HG02973 (cell line): ENCODE measurements around the gene MEGF11.
"Not testable (repeated sequence)": the region's sequence is repeated elsewhere in the genome, so short reads cannot be mapped to it uniquely, and the experiment has no call there.

Experiments
- ATAC-seq: cut with Tn5 transposase; IDR thresholded peaks from one replicate; pipeline ENCODE4 v1.9.1; 2021; ENCODE audit warnings: moderate library complexity; ENCODE audit not compliant: unreplicated experiment

The MEGF11 gene

DNA sequence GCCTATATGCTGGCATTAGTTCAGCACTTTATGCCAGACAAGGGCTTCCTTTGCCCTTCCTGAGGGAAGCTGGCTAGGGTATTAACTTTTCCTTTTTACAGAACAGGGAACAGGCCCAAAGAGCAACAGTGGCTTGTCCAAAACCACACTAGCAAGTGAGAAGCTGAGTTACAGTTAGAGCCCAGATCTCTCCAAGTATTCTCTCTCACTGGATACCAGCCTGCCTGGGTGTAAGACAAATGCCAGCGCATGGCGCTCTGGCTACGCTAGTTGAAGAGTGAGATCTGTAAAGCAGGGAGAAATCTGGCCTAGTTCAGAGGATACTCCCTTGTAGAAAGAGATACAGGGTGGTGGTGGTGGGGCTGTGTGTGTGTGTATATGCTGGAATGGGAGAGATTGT lies 345.9 kb downstream of the MEGF11 start:
- ATAC-seq, result no peak

DNA sequence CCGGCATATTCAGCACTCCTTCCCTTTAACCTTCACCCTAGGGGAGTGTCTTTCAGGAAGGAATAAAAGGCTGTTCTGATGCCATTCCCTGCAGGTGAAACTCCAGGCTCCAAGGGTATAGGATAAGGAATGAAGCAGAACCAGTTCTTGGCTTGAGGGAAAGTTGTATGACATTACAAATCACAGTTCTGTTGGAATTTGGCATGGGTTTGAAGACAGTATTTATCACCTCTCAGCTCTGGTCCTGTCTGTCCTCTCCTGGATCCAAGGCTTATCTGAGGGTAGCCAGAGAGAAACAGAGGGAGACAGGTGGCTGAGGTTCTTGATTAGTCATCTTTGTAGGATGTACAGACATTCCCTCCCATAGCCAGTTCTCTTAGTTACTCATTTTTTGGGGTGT lies 347.2 kb downstream of the MEGF11 start:
- no peak for ATAC-seq

DNA sequence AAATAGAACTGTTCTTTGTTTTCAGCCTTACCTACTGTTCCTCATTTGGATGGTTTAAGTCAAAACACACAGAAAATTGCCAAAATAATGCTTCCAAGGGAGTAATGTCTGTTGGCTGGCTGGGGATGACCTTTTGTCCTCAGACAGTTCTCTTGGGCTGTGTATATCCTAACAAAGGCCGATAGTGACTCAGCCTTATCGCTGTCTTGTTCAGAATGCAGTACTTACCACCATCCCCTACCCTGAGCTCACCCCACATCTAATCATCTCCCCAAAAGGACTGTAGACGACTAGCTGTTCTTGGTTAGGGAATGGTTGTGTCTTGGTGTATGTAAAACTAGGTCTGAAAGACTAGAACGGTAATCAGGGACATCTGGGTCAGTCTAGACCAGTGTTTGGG lies 349.2 kb downstream of the MEGF11 start:
- ATAC-seq, result no peak

DNA sequence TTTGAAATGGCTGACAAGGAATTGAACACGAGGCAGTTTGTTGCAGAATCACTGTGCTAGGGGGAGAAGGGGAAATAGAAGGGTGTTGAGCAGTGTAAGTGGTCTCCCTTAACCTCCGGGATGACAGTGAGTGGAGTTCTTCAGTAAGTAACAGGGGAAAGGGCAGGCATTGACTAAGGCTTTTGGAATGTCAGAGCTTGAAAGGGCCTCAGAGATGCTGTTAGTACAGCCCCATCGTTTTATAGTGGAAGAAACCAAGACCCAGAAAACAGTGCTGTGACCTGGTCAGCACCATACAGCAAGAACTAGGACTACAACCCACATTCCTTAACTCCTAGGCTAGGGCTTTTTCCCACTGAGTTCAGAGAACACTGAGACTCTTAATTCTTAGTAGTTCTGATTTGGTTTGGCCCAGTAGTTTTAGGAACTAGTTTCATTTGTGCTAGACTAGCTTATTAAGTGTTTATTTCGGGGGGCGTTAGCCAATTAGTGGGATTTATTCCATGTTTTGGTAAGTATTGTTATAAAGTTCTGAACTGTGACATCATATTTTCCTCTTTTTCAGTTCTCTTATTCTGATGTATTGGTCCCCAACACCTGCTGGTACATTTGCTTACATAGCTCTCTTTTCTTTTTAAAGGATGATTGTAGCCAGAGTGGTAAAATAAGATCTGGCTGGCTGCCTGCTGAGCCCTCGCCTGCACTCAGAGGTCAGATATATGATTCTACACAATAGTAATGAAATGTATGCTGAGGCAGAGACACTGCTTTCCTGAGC lies 350.1 kb downstream of the MEGF11 start:
- no peak for ATAC-seq

DNA sequence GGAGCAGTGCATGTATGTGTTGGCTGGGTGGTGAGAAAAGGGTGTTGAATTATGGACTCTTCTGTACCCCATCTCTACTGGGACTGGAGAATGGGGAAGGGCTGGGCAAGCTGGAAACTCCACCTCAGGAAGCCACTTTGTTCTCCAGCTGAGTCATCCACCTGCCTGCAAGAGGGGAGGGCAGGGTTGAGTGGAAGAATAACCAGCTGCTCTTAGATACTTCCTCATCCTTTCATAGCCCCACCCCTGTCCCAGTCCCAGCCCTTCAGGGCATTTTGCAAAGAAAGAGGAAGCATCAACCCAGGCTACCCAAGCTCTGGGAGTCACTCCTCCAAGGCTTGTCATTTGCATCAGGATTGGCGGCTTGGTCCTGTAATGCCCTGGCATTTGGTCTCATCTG lies 351.2 kb downstream of the MEGF11 start:
- ATAC-seq, result peak; percentile 72

DNA sequence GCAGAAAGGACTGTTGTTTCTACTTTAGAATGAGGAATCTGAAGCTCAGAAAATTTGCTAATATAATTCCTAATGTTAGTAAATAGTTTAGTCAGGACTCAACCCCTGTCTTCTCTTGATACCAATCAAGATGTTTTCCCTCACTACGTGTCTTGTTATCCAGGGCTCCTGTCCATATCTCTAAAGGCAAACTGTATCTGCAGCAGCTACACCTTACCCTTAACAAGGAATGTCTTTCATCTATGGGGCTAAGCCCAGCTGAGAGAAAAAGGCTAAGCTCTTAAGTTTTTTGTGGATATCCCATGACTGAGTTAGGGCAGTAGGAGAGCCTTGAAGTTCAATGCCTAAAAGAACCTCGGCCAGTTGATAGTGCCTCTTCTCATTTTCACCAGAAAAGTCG lies 351.7 kb downstream of the MEGF11 start:
- ATAC-seq, result no peak

DNA sequence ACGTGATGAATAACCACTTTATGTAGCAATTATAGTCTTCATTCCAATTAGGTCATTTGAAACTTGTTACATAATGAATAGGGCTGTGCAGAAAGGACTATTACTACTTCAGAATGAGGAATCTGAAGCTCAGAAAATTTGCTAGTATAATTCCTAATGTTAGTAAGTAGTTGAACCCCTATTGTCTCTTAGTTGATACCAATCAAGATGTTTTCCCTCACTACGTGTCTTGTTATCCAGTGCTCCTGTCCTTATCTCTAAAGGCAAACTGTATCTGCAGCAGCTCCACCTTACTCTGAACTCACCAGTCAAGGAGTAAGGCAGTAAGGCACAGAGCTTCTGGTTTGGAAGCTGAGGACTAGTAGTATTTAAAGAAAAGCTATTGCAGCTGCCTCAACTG lies 352.2 kb downstream of the MEGF11 start:
- no peak for ATAC-seq

DNA sequence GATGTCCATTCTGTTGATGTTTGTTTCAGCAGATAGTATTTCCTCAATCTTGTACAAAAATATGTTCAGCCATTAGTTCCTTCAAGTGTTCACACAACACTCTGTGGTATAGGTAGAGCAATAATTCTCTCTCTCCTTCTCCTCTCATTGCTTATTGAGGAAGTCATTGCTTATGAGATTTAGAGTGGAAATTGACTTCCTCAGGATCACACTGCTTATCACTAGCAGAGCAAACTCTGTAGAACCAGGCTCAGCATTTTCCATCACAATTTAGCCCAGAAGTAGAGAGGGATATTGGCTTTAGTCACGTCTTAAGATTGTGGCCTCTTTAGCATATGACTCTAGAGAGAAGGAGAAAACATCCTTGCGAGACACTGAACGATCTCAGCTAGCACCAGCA lies 353.1 kb downstream of the MEGF11 start:
- ATAC-seq, result no peak

DNA sequence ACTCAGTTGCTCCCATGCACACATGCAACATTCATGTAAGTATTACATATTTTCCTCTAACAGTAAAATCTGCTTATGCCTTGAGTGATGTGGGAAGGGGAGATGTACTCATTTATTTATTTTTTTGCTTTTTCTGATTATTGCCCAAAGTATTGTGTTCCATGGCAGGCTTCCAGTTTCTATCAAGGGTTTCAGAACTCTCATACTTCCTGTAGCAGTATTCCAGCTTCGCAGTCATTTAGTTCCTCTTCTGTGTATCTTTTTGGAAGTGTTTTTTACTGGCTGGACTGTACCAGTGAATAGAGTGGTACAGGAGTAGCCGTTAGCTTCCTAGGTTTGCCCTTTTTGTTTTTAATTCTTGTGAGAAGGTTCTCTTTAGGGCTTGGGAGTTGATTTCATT lies 357.3 kb downstream of the MEGF11 start:
- no peak for ATAC-seq

DNA sequence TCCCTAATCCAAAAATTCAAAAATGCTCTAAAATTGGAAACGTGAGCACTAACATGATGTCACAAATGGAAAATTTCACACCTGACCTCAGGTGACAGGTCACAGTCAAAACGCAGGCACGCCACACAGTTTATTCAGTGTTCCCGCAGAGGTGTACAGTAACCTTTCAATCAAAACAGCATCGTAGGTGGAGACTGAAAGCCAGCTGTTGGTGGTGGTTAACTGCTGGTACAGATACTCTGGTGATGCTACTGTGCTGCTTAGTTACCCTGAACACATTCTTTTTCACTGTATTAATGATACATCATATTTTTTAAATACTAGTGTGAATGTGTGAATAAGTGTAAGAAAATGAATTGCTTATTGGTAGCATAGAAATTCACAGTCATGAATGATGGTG lies 360.5 kb downstream of the MEGF11 start:
- no peak for ATAC-seq

DNA sequence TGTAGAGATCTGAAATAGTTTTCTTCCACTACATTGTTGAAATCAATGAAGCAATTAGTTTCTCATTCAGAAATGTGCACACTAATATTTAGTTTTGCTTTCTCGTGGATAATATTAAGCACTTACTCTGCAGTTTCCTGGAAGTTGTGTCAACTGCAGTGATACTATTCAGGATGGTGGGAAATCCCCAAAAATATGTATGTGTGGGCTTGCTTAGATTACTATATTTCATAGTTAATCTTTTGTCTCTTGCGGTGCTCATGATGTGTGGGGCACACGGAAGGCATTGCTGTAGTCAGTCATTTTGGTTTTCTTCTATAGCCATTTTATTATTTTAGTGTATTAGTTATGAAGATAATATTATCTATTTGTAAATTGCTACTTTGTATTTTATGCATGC lies 364.6 kb downstream of the MEGF11 start:
- ATAC-seq, result no peak

DNA sequence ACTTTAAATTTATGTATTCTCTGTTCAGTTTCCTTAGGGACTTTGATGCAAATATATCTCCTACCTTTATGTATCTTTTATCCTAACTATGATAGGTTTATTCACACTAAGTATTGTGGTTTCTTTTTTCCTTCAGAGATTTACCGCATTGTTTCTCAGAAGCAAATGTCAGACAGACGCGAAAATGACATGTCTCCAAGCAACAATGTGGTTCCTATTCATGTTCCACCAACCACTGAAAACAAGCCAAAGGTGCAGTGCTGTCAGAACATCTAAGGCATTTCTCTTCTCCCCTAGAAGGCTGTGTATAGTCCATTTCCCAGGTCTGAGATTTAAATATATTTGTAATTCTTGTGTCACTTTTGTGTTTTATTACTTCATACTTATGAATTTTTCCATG lies 366.0 kb downstream of the MEGF11 start:
- ATAC-seq, result no peak

DNA sequence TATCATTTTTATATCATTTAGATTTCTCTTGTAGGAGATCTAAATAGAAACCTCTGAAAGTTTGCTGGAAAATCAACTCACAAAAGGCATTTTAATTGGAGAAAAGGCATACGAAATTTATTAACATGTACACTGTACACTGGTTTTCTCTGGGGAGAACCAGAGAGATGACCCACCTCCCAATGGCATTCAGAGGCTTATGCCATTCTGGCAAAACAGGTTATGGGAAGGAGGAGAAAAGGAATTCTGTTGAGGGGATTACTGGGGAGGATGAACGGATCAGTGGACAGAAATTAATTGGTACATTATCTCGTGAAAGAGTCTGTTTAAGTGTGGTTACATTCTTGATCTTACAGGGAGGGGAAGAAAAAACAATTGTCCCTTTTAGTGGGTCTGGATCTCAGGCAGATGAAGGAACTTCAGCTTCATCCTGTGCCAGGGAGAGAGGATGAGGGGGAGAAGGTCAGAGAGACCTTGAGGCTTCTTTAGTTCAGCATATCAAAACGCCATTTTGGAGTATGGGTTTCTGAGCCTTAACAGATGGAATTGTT lies 367.8 kb downstream of the MEGF11 start:
- ATAC-seq, result no peak

DNA sequence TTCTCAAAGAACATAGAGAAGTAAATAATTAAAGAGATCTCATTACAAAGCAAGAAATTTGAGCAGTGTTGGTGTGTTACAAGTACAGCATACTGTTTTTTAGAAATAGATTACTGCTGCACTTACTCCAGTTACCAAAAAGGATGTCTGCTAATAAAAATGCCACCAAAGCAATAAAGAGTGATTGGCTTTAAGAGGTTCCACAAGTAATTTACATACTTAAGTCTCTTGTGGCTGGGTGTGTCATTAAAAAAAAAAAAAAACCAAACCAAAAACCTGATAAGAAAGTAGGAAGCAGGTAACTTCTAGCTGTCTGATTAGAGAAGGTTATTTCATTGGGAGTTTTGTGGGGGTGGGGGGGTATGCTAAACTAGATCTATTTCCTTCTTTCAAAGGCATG lies 369.0 kb downstream of the MEGF11 start:
- no peak for ATAC-seq

DNA sequence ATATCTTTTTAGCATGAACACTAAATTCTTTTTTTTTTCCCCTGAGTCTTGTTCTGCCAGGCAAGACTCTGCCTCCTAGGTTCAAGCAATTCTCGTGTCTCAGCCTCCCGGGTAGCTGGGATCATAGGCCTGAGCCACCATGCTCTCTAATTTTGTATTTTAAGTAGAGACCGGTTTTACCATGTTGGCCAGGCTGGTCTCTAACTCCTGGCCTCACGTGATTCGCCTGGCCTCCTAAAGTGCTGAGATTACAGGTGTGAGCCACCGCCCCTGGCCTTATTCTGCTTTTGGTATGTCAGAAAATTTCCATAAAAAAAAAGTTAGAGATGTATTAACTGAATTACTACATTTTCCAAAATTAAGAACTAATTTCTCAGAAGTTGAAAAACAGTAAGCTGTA lies 370.0 kb downstream of the MEGF11 start:
- ATAC-seq, result no peak

DNA sequence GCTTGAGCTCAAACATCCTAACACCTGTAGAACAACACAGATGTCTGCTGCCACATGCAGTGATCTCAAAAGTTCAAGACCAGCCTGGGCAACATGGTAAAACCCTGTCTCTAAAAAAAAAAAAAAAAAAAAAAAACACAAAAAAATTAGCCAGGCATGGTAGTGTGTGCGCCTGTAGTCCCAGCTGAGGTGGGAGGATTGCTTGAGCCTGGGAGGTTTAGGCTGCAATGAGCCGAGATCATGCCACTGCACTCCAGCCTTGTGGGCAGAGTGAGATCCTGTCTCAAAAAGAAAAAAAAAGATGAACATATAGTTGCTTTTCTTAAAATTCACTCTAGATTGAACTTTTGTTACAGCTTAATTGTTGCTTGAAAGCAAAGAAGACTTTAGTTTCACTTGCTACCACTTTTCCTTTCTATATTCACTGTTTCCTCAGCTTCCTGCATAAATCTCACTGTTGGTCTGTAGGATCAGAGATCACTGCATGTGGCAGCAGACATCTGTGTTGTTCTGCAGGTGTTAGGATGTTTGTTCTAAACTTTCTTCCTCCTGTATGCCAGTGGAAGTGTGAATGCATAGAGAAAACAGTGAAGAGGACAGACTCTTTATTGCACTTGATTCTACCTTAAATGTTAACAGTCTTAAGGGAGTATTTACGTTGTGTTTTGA lies 371.6 kb downstream of the MEGF11 start:
- ATAC-seq, result no peak

DNA sequence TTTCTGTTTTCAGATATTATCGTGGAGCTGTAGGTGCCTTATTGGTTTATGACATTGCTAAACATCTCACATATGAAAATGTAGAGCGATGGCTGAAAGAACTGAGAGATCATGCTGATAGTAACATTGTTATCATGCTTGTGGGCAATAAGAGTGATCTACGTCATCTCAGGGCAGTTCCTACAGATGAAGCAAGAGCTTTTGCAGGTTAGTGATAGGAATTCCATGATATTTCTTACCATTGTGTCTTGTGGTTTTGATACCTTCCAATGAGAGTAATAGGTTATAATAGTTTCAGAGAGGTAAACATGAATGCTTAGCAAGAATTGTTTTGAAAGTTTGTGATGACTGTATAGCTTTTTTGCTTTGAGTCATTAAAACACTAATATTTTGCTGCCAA lies 375.8 kb downstream of the MEGF11 start:
- ATAC-seq, result no peak

DNA sequence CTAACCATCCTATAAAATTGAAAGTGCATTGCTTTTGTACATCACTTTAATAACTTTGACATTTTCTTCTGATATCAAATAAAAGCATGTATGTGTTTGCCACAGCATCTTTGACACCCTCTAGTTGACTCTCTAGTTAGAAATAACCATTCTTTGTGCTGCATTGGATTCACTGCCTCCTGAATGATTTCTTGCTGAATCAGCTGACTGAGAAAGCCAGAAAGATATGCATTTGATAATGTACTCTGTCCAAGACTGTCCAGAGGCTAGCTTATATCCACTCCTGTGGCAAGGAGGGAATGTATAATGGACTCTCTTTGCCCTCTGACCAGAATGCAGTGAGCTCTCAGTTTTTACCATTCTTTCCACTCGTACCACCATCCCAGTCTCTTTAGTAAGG lies 378.1 kb downstream of the MEGF11 start:
- ATAC-seq, result no peak

DNA sequence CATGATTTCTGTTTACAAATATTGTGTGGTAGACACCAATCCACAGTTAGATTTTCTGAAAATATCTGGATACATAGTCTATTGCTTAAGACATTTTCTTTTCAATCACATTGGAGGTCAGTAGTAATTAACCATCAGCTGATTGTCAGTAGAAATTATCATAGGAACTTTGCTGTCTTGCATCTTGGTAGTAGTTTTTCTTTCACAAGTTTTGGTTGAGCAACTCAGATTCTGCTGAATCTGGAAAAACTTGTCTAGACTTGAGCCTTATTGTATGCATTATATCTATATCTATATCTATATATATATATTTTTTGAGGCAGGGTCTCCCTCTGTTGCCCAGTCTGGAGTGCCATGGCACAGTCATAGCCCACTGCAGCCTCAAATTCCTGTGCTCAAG lies 380.3 kb downstream of the MEGF11 start:
- no peak for ATAC-seq

DNA sequence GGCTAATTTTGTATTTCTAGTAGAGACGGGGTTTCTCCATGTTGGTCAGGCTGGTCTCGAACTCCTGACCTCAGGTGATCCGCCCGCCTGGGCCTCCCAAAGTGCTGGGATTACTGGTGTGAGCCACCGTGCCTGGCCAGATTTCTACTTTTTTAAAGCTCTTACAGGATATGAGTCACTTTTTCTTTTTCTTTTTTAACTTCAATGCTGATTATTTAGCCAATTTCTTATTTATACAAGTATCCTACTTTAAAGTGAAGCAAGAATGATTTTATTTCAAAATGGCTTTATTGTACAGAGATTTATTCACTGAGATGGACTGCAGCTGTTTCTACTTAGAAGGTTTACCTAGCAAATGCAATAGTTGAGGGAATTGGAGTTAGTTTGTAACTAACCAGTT lies 381.0 kb downstream of the MEGF11 start:
- not testable (repeated sequence) for ATAC-seq

DNA sequence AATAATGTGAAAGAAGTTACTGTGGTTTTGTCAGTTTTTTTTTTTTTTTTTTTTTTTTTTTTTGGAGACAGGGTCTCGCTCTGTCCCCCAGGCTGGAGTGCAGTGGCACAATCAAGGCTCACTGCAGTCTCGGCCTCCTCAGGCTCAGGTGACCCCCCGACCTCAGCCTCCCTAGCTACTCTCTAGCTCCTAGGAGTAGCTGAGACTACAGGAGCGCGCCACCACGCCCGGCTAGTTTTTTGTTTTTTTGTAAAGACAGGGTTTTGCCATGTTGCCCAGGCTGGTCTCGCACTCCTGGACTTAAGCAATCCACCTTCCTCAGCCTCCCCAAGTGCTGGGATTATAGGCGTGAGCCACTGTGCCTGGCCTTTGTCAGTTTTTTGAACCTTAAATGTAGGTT lies 381.7 kb downstream of the MEGF11 start:
- not testable (repeated sequence) for ATAC-seq

DNA sequence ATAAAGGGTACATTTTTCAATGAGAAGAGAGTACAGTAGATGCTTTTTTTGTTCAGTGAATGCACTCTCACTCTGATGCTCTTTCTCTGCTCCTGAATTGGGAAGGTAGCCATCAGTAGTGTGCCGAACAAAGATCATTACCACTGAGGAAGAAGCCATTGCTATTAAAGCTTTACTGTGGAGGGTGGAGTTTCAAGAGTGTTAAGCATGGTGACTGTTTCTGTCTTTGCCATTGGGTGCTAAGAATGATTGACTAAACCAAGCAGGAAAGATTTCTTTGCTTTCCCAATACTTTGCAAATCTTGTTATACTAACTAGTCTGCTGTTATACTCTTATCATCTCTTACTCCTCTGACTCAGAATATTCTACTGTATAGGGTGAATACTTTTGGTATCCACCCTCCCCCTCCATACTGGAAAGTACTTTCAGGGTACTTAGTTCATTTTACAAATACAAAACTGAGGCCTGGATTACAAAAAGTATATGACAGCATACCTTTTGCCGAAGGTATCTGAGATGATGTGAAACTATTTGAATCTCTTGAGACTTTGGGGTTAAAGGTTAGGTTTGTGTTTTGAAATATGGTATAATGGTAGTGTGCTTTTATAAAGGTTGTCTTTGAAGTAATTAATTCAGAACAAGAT lies 382.5 kb downstream of the MEGF11 start:
- no peak for ATAC-seq
